ENCODE results near the gene TBC1D1. TPM values are rescaled to one million over a fixed set of nuclear protein-coding genes. Genes with fewer than 3 reads are reported as not detected.

The TBC1D1 gene
- total and polyA plus RNA-seq, 8 donors, result 16.2 to 41.0 (median 24.6) TPM

GRCh38 chr4:38003628-38004027 is 112.7 kb downstream of the TBC1D1 start:
- TF ChIP-seq CTCF (IDR thresholded peaks at IDR 0.05), result no peak
- H3K9me3 ChIP-seq, result no peaks in the 10 kb centered on the region
- H3K27ac ChIP-seq, result no peak overlapping the region
- no peak overlapping the region for H3K4me3 ChIP-seq
- no peak for FAIRE-seq
- H3K36me3 ChIP-seq, result no peaks in the 10 kb centered on the region
- ATAC-seq, result no peak
- no peak for DNase-seq
- peaks cover 0 to 5% (median 0%) of the 10 kb centered on the region in 3 donors for H3K4me1 ChIP-seq
- no peaks in the 10 kb centered on the region for H3K27me3 ChIP-seq
- intact Hi-C loops (cut with DNase I), result no loop called here
- 92 to 98% methylated on average over 1 of the region's 1 CpG for WGBS, 2 donors

- Histone ChIP-seq H3K27me3 (no peaks in the 10 kb centered on the region), H3K36me3 (no peaks in the 10 kb centered on the region), H3K9me3 (no peaks in the 10 kb centered on the region), H3K4me1 (peaks cover 0 to 4% (median 0%) of the 10 kb centered on the region in 3 donors), H3K27ac (no peak overlapping the region), H3K4me3 (no peak overlapping the region)
- no peak for TF ChIP-seq CTCF (IDR thresholded peaks at IDR 0.05)
- intact Hi-C loops (cut with DNase I), result no loop called here
- FAIRE-seq, result no peak
- DNase-seq, result no peak
- 62 to 68% methylated on average over 3 of the region's 3 CpGs for WGBS, 2 donors
- no peak for ATAC-seq
These were observed 113.2 kb downstream of the TBC1D1 start for GRCh38 chr4:38004062-38004461.

DNA sequence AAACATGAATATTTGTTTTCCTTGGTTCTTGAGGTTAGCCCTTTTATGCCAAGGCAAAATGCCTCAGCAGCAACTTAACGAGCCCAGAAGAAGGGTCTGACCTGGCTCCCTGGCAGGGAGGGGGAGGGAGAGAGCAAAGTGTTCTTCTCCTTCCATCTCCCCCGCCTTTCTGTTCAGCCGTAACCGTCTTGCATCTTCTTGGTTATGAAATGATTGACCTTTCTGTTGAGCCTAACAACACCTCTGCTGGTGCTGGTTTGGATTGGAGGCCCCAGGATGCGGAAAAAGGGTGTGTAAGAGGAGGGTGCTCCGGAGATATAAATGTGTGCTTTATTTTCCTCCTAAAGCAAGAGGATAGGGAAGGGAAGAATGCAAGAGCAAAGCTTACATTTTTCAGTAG is 114.0 kb downstream of the TBC1D1 start:
- TF ChIP-seq CTCF (IDR thresholded peaks at IDR 0.05), result no peak
- ATAC-seq, result no peak
- no peak overlapping the region for H3K4me3 ChIP-seq
- intact Hi-C loops (cut with DNase I), result no loop called here
- no peak for FAIRE-seq
- no peak for DNase-seq
- peaks cover 0 to 8% (median under 1%) of the 10 kb centered on the region in 3 donors for H3K4me1 ChIP-seq
- H3K27me3 ChIP-seq, result no peaks in the 10 kb centered on the region
- no peaks in the 10 kb centered on the region for H3K9me3 ChIP-seq
- no peaks in the 10 kb centered on the region for H3K36me3 ChIP-seq
- no peak overlapping the region for H3K27ac ChIP-seq
- 74 to 86% methylated on average over 6 of the region's 6 CpGs for whole genome bisulfite sequencing, 2 donors

DNA sequence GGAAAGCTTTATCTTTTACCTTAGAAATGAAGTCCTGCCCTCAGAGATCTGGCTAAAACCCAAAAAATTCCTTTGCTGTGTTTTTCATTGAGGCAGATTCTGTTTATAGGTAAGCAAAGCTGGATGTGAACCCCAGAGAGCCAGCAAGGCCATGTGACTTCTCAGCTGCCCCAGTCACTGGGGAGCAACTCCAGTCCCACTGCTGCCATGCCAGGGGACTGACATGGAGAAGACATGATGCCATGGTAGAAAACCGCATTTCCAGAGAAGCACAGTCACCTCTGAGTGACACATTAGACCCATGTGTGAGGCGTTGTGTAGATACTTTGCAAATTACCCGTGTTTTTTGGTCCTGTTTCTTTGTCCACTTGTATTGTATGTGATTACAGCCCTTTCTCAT is 114.8 kb downstream of the TBC1D1 start:
- intact Hi-C loops (cut with DNase I), result no loop called here
- Histone ChIP-seq H3K27me3 (no peaks in the 10 kb centered on the region), H3K36me3 (no peaks in the 10 kb centered on the region), H3K27ac (no peak overlapping the region), H3K4me1 (peaks cover 0 to 13% (median 3%) of the 10 kb centered on the region in 3 donors), H3K9me3 (no peaks in the 10 kb centered on the region), H3K4me3 (no peak overlapping the region)
- WGBS, 2 donors, result 72 to 84% methylated on average over 3 of the region's 3 CpGs
- DNase-seq, result no peak
- ATAC-seq, result peak in 1 of 4 donors; percentile 32
- FAIRE-seq, result no peak
- TF ChIP-seq CTCF (IDR thresholded peaks at IDR 0.05), result no peak

GRCh38 chr4:38007645-38008044 is 116.8 kb downstream of the TBC1D1 start:
- no peak for DNase-seq
- 77% methylated on average over 5 of the region's 5 CpGs for whole genome bisulfite sequencing, 2 donors
- no peaks in the 10 kb centered on the region for H3K27me3 ChIP-seq
- no peak overlapping the region for H3K27ac ChIP-seq
- no peaks in the 10 kb centered on the region for H3K36me3 ChIP-seq
- TF ChIP-seq CTCF (IDR thresholded peaks at IDR 0.05), result no peak
- FAIRE-seq, result no peak
- ATAC-seq, result no peak
- no peak overlapping the region for H3K4me3 ChIP-seq
- intact Hi-C loops (cut with DNase I), result no loop called here
- H3K4me1 ChIP-seq, result peaks cover 0 to 17% (median 3%) of the 10 kb centered on the region in 3 donors
- no peaks in the 10 kb centered on the region for H3K9me3 ChIP-seq

Measured in pancreas (tissue), 10 donors.